MCF 10A (cell line): Measurements from ENCODE around the gene TRIM72. TPM values are rescaled to one million over a fixed set of nuclear protein-coding genes. Genes with fewer than 3 reads are reported as not detected.
"Not testable (repeated sequence)": the region's sequence is repeated elsewhere in the genome, so short reads cannot be mapped to it uniquely, and the experiment has no call there.

Experiments
- BruUV-seq: library from RNA; stranded (reverse); fragments of 400-500 nt; replicated peaks from 2 replicates; lab custom pipeline; 2021; lab: Mats Ljungman, UMichigan
- CTCF ChIA-PET: fragments of 300-600 bp; sonication (Branson Sonifier 250); formaldehyde crosslinking; extraction: SDS; loops from one replicate; lab custom pipeline; 2021; ENCODE audit warnings: antibody characterized with exemption, inconsistent platforms; lab: Yijun Ruan, JAX
- POLR2A ChIA-PET: fragments of 300-600, 350-650 bp; sonication (Branson Sonifier 250); formaldehyde crosslinking; extraction: SDS; loops from one replicate; lab custom pipeline; 2020; ENCODE audit warnings: antibody characterized with exemption, inconsistent platforms; lab: Yijun Ruan, JAX
- DNase-seq: peaks from one replicate; pipeline ENCODE4 v3.0.0-alpha.2; 2018; ENCODE audit not compliant: unreplicated experiment
- H3K27ac Mint-ChIP-seq: one replicate; pipeline ENCODE4 v1.8.0; 2022; ENCODE audit warnings: mild to moderate bottlenecking, low read depth, mixed read lengths; ENCODE audit not compliant: unreplicated experiment
- H3K27me3 Mint-ChIP-seq: one replicate; pipeline ENCODE4 v1.8.0; 2022; ENCODE audit warnings: mixed read lengths; ENCODE audit not compliant: insufficient read depth, unreplicated experiment
- H3K36me3 Mint-ChIP-seq: one replicate; pipeline ENCODE4 v1.8.0; 2022; ENCODE audit warnings: mild to moderate bottlenecking, moderate library complexity, mixed read lengths; ENCODE audit not compliant: insufficient read depth, unreplicated experiment
- H3K4me1 Mint-ChIP-seq: one replicate; pipeline ENCODE4 v1.8.0; 2022; ENCODE audit warnings: mixed read lengths; ENCODE audit not compliant: insufficient read depth, unreplicated experiment
- H3K4me3 Mint-ChIP-seq: one replicate; pipeline ENCODE4 v1.8.0; 2022; ENCODE audit warnings: mild to moderate bottlenecking, moderate library complexity, mixed read lengths; ENCODE audit not compliant: unreplicated experiment
- H3K9me3 Mint-ChIP-seq: one replicate; pipeline ENCODE4 v1.8.0; 2022; ENCODE audit warnings: mixed read lengths; ENCODE audit not compliant: unreplicated experiment
- CTCF ChIP-seq: fragments of 200-600 bp; IDR thresholded peaks from one replicate; pipeline ENCODE4 v1.8.0; 2022; ENCODE audit warnings: antibody characterized with exemption, mild to moderate bottlenecking; ENCODE audit not compliant: unreplicated experiment
- intact Hi-C: fragments of 100-400 bp; cut with micrococcal nuclease; formaldehyde crosslinking; loops from 2 replicates; pipeline ENCODE4 v1.14.1; 2022
- total RNA-seq: library from RNA; stranded (reverse); gene quantifications from 2 replicates; pipeline ENCODE4 v1.2.3, GENCODE V29; 2022

Gene TRIM72
- total RNA-seq, 1 experiment from 2014 or later: not detected

GRCh38 chr16:31198207-31198882 lies 15.6 kb upstream of the TRIM72 start:
- H3K27me3 Mint-ChIP-seq: no peaks in the 10 kb centered on the region

GRCh38 chr16:31199430-31200041 lies 14.4 kb upstream of the TRIM72 start:
- Mint-ChIP-seq H3K27ac (no peak overlapping the region), H3K27me3 (peaks cover under 1% of the 10 kb centered on the region), H3K36me3 (peaks cover 36% of the 10 kb centered on the region), H3K4me1 (peaks cover 12% of the 10 kb centered on the region), H3K9me3 (no peaks in the 10 kb centered on the region), H3K4me3 (no peak overlapping the region)
- no peak for DNase-seq
- intact Hi-C loops: loop anchor here (2.0 kb wide), 1 partner anchor 243 kb away; the partner anchor contains the start of gene ZNF843
- ChIA-PET POLR2A (interaction anchor here (2.1 kb wide), 1 partner anchor 19 kb away, joined by 11 read pairs; the partner anchor contains the start of gene FUS), CTCF (interaction anchor here (0.6 to 1.4 kb wide), 3 partner anchors 16 to 260 kb away, joined by 3 to 4 read pairs (median 3); partner anchors contain the start of gene PRSS8)
- TF ChIP-seq CTCF: no peak
- BruUV-seq: no TSS peak

More at GRCh38 chr16:31198207-31198882, 15.6 kb upstream of the TRIM72 start:
- ChIA-PET POLR2A (interaction anchor here (0.5 to 2.0 kb wide), 3 partner anchors 14 to 77 kb away, joined by 3 to 6 read pairs (median 5); partner anchors contain the start of gene FUS), CTCF (interaction anchor here (0.6 to 1.7 kb wide), 5 partner anchors 15 to 245 kb away, joined by 3 to 6 read pairs (median 3); partner anchors contain the start of gene PRSS8)
- H3K36me3 Mint-ChIP-seq: peaks cover 48% of the 10 kb centered on the region
- peaks cover 12% of the 10 kb centered on the region for H3K4me1 Mint-ChIP-seq
- DNase-seq: no peak
- no peak for TF ChIP-seq CTCF
- H3K27ac Mint-ChIP-seq: no peak overlapping the region
- intact Hi-C loops: no loop called here
- H3K4me3 Mint-ChIP-seq: no peak overlapping the region
- BruUV-seq: no TSS peak
- no peaks in the 10 kb centered on the region for H3K9me3 Mint-ChIP-seq

- DNase-seq, H3K27ac Mint-ChIP-seq, H3K27me3 Mint-ChIP-seq, H3K4me3 Mint-ChIP-seq, BruUV-seq, H3K9me3 Mint-ChIP-seq: not testable (repeated sequence)
- ChIA-PET POLR2A (interaction anchor here (0.7 to 2.1 kb wide), 5 partner anchors 20 to 259 kb away, joined by 3 to 11 read pairs (median 3); partner anchors contain the start of genes FUS and KAT8), CTCF (interaction anchor here (0.6 to 1.3 kb wide), 4 partner anchors 11 to 261 kb away, joined by 3 to 4 read pairs (median 3); no protein-coding TSS in a partner anchor)
- Mint-ChIP-seq H3K36me3 (peaks cover 30% of the 10 kb centered on the region), H3K4me1 (peaks cover 12% of the 10 kb centered on the region)
- intact Hi-C loops: loop anchor here (2.0 kb wide), 1 partner anchor 243 kb away; the partner anchor contains the start of gene ZNF843
Measured at GRCh38 chr16:31200111-31200510, 13.8 kb upstream of the TRIM72 start.

GRCh38 chr16:31200821-31201568 lies 12.9 kb upstream of the TRIM72 start:
- H3K4me3 Mint-ChIP-seq: no peak overlapping the region
- peak; percentile 36 for DNase-seq
- peaks cover 12% of the 10 kb centered on the region for H3K4me1 Mint-ChIP-seq
- intact Hi-C loops: loop anchor here (2.0 kb wide), 1 partner anchor 242 kb away; the partner anchor contains the start of gene ZNF843
- peaks cover 21% of the 10 kb centered on the region for H3K36me3 Mint-ChIP-seq
- peaks cover 4% of the 10 kb centered on the region for H3K9me3 Mint-ChIP-seq
- CTCF ChIA-PET: interaction anchor here (0.5 to 2.1 kb wide), 12 partner anchors 10 to 252 kb away, joined by 3 to 5 read pairs (median 4); no protein-coding TSS in a partner anchor
- H3K27ac Mint-ChIP-seq: no peak overlapping the region
- no TSS peak for BruUV-seq
- POLR2A ChIA-PET: interaction anchor here (0.6 to 2.1 kb wide), 12 partner anchors 9 to 258 kb away, joined by 3 to 11 read pairs (median 4); partner anchors contain the start of genes FUS, KAT8, ZNF646 and ZNF668
- peaks cover 15% of the 10 kb centered on the region for H3K27me3 Mint-ChIP-seq
- TF ChIP-seq CTCF: no peak
